GM08714 (cell line): Measurements from ENCODE around the gene GALNT6.

Source experiments
- H3K4me3 ChIP-seq: fragments of 200-500 bp; sonication (Bioruptor generic); 2 replicates; pipeline ENCODE4 v1.5.1; 2014; ENCODE audit warnings: mild to moderate bottlenecking, low read length, inconsistent platforms
- ZNF274 ChIP-seq: IDR thresholded peaks from 2 replicates; pipeline ENCODE4 v1.6.1; 2012; ENCODE audit warnings: mild to moderate bottlenecking, low read depth, low read length

The GALNT6 gene

GRCh38 chr12:51419425-51420193, 28.4 kb upstream of the GALNT6 start:
- TF ChIP-seq ZNF274: no peak
- H3K4me3 ChIP-seq: no peak overlapping the region

- TF ChIP-seq ZNF274: no peak
- no peak overlapping the region for H3K4me3 ChIP-seq
Measured at GRCh38 chr12:51417826-51418225, 26.6 kb upstream of the GALNT6 start.

- H3K4me3 ChIP-seq: no peak overlapping the region
- TF ChIP-seq ZNF274: no peak
Measured at GRCh38 chr12:51415931-51416330, 24.7 kb upstream of the GALNT6 start.

GRCh38 chr12:51413791-51414190, 22.6 kb upstream of the GALNT6 start:
- no peak for TF ChIP-seq ZNF274
- no peak overlapping the region for H3K4me3 ChIP-seq

- H3K4me3 ChIP-seq: no peak overlapping the region
- no peak for TF ChIP-seq ZNF274
Measured at GRCh38 chr12:51413149-51413548, 21.9 kb upstream of the GALNT6 start.

- no peak for TF ChIP-seq ZNF274
Measured at GRCh38 chr12:51409846-51410245, 18.6 kb upstream of the GALNT6 start.

GRCh38 chr12:51407604-51408003, 16.4 kb upstream of the GALNT6 start:
- no peak for TF ChIP-seq ZNF274
- no peak overlapping the region for H3K4me3 ChIP-seq

More at GRCh38 chr12:51409846-51410245, 18.6 kb upstream of the GALNT6 start:
- no peak overlapping the region for H3K4me3 ChIP-seq

GRCh38 chr12:51406859-51407258, 15.7 kb upstream of the GALNT6 start:
- H3K4me3 ChIP-seq: no peak overlapping the region
- TF ChIP-seq ZNF274: no peak

- no peak overlapping the region for H3K4me3 ChIP-seq
- TF ChIP-seq ZNF274: no peak
Measured at GRCh38 chr12:51406290-51406689, 15.1 kb upstream of the GALNT6 start.

- TF ChIP-seq ZNF274: no peak
- H3K4me3 ChIP-seq: no peak overlapping the region
Measured at GRCh38 chr12:51405801-51406207, 14.6 kb upstream of the GALNT6 start.

GRCh38 chr12:51404627-51405026, 13.4 kb upstream of the GALNT6 start:
- no peak overlapping the region for H3K4me3 ChIP-seq

GRCh38 chr12:51403681-51404136, 12.5 kb upstream of the GALNT6 start:
- H3K4me3 ChIP-seq: no peak overlapping the region
- TF ChIP-seq ZNF274: no peak

More at GRCh38 chr12:51404627-51405026, 13.4 kb upstream of the GALNT6 start:
- TF ChIP-seq ZNF274: no peak

- no peak overlapping the region for H3K4me3 ChIP-seq
Measured at GRCh38 chr12:51403159-51403558, 12.0 kb upstream of the GALNT6 start.

GRCh38 chr12:51401900-51402299, 10.7 kb upstream of the GALNT6 start:
- H3K4me3 ChIP-seq: no peak overlapping the region
- no peak for TF ChIP-seq ZNF274

More at GRCh38 chr12:51403159-51403558, 12.0 kb upstream of the GALNT6 start:
- no peak for TF ChIP-seq ZNF274

GRCh38 chr12:51401486-51401885, 10.3 kb upstream of the GALNT6 start:
- no peak for TF ChIP-seq ZNF274
- no peak overlapping the region for H3K4me3 ChIP-seq
